Activated B cell treated with CpG ODN at 0.5 μM for 24 hours (primary cell): Measurements from ENCODE around the gene CCDC40. TPM values are rescaled to one million over a fixed set of nuclear protein-coding genes. Genes with fewer than 3 reads are reported as not detected.
A peak's percentile ranks its signal among the peaks of the same experiment; 100 is the strongest.

Experiments used
- ATAC-seq: fragments of 200-7000 bp; cut with Tn5 transposase; one replicate; pipeline ENCODE4 v1.10.0; 2021; ENCODE audit warnings: low read depth, mild to moderate bottlenecking, moderate library complexity
- CTCF ChIA-PET: fragments of 350-600 bp; sonication (Branson Sonifier 250); formaldehyde crosslinking; loops from one replicate; lab custom pipeline; 2021; ENCODE audit warnings: antibody characterized with exemption; lab: Charles Lee
- POLR2A ChIA-PET: fragments of 350-600 bp; sonication (Branson Sonifier 250); formaldehyde crosslinking; loops from one replicate; lab custom pipeline; 2021; ENCODE audit warnings: antibody characterized with exemption; lab: Charles Lee
- DNase-seq: peaks from one replicate; pipeline ENCODE4 v3.0.0; 2022
- H3K27ac Mint-ChIP-seq: one replicate; pipeline ENCODE4 v1.8.0; 2020; ENCODE audit warnings: mixed read lengths
- H3K27me3 Mint-ChIP-seq: one replicate; pipeline ENCODE4 v1.8.0; 2021; ENCODE audit warnings: mixed read lengths
- H3K36me3 Mint-ChIP-seq: one replicate; pipeline ENCODE4 v1.8.0; 2021; ENCODE audit warnings: low read depth, mixed read lengths
- H3K4me1 Mint-ChIP-seq: one replicate; pipeline ENCODE4 v1.8.0; 2021; ENCODE audit warnings: mixed read lengths
- H3K4me3 Mint-ChIP-seq: one replicate; pipeline ENCODE4 v1.8.0; 2020; ENCODE audit warnings: mild to moderate bottlenecking, mixed read lengths
- H3K9me3 Mint-ChIP-seq: one replicate; pipeline ENCODE4 v1.8.0; 2020; ENCODE audit warnings: mixed read lengths
- intact Hi-C: fragments of 100-400 bp; cut with micrococcal nuclease; formaldehyde crosslinking; loops from one replicate; pipeline ENCODE4 v1.15.1; 2024
- total RNA-seq: library from RNA; stranded (reverse); gene quantifications from 2 replicates; pipeline ENCODE4 v1.2.3, GENCODE V29; 2022
- TF ChIP-seq, protein P1 (sequence below): fragments of 200-600 bp; IDR thresholded peaks from one replicate; pipeline ENCODE4 v1.8.0; 2022; ENCODE audit warnings: antibody characterized with exemption, mild to moderate bottlenecking

CCDC40 gene
- total RNA-seq, 1 donor from 2014 or later, result 0.55 TPM

GRCh38 chr17:80138856-80139426 is 102.5 kb downstream of the CCDC40 start:
- Mint-ChIP-seq H3K27ac (no peak overlapping the region), H3K4me3 (no peak overlapping the region), H3K9me3 (no peaks in the 10 kb centered on the region), H3K4me1 (peaks cover 3% of the 10 kb centered on the region), H3K36me3 (peaks cover 91% of the 10 kb centered on the region), H3K27me3 (no peaks in the 10 kb centered on the region)
- POLR2A ChIA-PET, result no interaction called here
- TF ChIP-seq, protein P1, sequence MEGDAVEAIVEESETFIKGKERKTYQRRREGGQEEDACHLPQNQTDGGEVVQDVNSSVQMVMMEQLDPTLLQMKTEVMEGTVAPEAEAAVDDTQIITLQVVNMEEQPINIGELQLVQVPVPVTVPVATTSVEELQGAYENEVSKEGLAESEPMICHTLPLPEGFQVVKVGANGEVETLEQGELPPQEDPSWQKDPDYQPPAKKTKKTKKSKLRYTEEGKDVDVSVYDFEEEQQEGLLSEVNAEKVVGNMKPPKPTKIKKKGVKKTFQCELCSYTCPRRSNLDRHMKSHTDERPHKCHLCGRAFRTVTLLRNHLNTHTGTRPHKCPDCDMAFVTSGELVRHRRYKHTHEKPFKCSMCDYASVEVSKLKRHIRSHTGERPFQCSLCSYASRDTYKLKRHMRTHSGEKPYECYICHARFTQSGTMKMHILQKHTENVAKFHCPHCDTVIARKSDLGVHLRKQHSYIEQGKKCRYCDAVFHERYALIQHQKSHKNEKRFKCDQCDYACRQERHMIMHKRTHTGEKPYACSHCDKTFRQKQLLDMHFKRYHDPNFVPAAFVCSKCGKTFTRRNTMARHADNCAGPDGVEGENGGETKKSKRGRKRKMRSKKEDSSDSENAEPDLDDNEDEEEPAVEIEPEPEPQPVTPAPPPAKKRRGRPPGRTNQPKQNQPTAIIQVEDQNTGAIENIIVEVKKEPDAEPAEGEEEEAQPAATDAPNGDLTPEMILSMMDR, result no peak
- ATAC-seq (no peak), DNase-seq (no peak)
- CTCF ChIA-PET, result no interaction called here
- intact Hi-C loops, result no loop called here

DNA sequence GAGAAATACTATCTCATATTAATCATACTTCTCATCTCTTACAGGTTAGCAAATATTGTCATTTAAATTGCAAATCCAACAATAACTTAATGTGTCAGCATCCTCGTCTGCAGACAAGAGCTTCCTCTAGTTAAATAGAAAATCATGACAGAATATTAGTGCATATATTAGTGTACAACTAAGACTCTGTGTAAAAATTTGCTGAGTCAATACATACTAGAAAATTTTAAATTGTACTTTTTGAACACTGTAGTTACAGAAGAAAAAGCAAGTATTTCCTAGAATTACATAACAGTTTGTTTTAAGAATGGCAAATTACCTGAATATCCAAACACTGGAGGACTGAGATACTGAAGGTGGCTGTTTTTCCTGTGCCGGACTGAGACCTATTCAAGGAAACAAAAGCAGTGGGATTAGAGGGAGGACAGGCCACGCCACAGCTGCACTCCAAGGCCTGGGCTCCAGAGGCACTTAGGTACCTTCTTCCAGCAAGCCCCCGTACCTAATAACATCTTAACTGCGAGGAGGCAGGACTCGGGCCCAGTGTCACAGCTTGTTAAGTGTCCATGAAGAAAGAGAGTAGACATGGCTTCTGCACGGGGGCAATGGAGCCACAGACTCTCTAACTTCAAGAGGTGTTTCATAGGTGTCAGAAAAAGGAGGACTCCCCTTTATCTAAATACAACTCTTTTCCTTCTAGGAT is 105.2 kb downstream of the CCDC40 start:
- Mint-ChIP-seq H3K27ac (no peak overlapping the region), H3K9me3 (no peaks in the 10 kb centered on the region), H3K27me3 (no peaks in the 10 kb centered on the region), H3K4me1 (peaks cover 28% of the 10 kb centered on the region), H3K4me3 (no peak overlapping the region), H3K36me3 (peaks cover 83% of the 10 kb centered on the region)
- ATAC-seq, result no peak
- TF ChIP-seq, protein P1, result no peak
- DNase-seq, result no peak
- ChIA-PET CTCF (interaction anchor here (2.4 kb wide), 1 partner anchor 40 kb away, joined by 7 read pairs; the partner anchor contains the start of gene GAA), POLR2A (no interaction called here)
- intact Hi-C loops, result no loop called here

DNA sequence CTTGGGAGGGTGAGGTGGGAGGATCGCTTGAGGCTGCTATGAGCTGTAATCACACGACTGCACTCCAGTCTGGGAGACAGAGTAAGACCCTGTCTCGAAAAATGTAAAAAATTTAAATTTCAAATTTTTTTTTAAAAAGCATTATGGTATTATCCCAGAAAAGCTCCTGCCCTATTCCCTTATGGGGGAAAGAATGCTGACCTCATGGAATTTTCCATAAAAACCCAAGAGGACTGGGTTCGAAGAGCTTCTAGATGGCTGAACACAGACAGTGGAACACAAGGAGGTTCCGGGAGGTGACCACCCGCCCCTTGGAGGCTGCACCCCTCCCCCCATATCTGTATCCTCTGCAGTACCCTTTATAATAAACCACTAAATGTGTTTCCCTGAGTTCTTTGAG is 106.5 kb downstream of the CCDC40 start:
- intact Hi-C loops, result no loop called here
- Mint-ChIP-seq H3K4me1 (peaks cover 35% of the 10 kb centered on the region), H3K9me3 (no peaks in the 10 kb centered on the region), H3K27ac (no peak overlapping the region), H3K36me3 (peaks cover 75% of the 10 kb centered on the region), H3K27me3 (no peaks in the 10 kb centered on the region), H3K4me3 (no peak overlapping the region)
- ChIA-PET CTCF (no interaction called here), POLR2A (no interaction called here)
- TF ChIP-seq, protein P1, result no peak
- ATAC-seq, result no peak
- no peak for DNase-seq

DNA sequence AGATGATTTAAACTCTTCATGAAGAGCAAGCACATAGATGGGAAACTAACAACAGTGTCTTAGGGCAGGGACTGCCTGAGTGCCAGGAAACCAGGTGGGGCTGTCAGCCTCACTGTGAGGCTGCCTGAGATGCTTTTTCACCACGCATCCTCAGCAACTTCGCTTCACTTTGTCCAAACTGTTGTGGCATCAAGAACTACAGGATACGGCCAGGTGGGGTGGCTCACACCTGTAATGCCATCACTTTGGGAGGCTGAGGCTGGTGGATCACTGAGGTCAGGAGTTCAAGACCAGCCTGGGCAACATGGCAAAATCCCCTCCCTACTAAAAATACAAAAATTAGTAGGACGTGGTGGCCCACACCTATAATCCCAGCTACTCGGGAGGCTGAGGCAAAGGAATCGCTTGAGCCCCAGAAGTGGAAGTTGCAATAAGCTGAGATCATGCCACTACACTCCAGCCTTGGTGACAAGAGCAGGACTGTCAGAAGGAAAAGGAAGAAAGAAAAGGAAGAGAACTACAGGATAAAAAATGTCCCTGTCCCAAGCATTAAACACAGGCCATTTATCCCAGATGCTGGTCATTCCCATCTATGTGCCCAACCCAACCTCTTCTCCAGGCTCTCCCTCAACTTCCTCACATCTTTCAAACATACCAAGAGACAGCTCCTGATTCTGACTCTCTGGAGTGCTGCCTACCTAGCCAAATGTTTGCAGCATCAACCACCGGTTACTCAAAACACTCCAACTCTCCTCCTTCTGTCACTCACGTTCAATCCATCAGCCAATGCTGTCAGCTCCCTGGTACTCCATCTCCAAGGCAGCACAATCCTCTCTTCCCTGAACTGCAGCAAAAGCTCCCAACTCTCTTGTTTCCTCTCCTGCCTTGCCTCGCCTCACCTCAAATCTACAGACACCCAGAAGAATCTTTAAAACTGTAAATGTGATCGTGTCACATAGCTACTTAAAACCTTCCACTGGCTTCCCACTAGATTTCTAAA is 108.9 kb downstream of the CCDC40 start:
- peak overlapping the region; percentile 90 for H3K4me3 Mint-ChIP-seq
- H3K36me3 Mint-ChIP-seq, result peaks cover 51% of the 10 kb centered on the region
- CTCF ChIA-PET, result interaction anchor here (0.8 to 1.6 kb wide), 2 partner anchors 33 to 44 kb away, joined by 3 to 6 read pairs; partner anchors contain the start of gene GAA
- TF ChIP-seq, protein P1, result no peak
- no peaks in the 10 kb centered on the region for H3K9me3 Mint-ChIP-seq
- ATAC-seq, result no peak
- H3K27me3 Mint-ChIP-seq, result no peaks in the 10 kb centered on the region
- no peak overlapping the region for H3K27ac Mint-ChIP-seq
- no peak for DNase-seq
- POLR2A ChIA-PET, result interaction anchor here (0.6 to 1.7 kb wide), 11 partner anchors 21 to 1823 kb away, joined by 3 to 11 read pairs (median 4); partner anchors contain the start of genes CEP131 and GAA
- peaks cover 41% of the 10 kb centered on the region for H3K4me1 Mint-ChIP-seq
- intact Hi-C loops, result loop anchor here (5.0 kb wide), 4 partner anchors 63 to 1367 kb away; partner anchors contain the start of genes ACTG1 and CBX4
